ENCODE data around the gene S1PR1. TPM values are rescaled to one million over a fixed set of nuclear protein-coding genes. Genes with fewer than 3 reads are reported as not detected.

Gene S1PR1
- total RNA-seq, 1 experiment from 2014 or later, result 0.24 TPM

DNA sequence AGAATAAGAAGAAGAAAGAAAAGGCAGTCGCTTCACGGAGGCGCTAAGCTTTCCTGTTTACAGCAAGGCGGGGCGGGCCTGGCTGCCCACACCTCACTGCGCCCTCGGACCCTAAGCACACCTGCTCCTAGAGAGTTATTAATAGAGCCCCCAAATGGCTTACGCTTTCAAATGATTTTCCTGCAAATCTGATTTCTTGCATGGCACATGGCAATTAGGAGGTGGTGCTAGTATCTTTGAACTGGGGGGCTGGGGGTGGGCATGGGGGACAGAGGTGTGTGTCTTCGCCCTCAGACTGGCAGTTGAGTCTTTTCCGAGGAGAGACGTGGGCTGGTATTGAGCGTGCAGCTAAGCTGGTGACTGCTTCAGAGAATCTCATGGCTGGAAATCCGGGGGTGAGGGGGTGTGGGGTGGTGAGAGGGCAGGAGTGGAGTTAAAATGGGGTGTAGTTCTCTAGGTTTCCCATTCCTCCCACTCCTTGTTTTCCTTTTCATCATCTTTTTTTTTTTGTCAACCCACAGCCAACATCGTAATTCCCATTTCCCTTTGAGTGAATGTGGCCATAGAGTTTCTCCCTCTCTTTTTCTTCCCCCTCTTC, 1.3 kb downstream of the S1PR1 start:
- TF ChIP-seq, protein P1, sequence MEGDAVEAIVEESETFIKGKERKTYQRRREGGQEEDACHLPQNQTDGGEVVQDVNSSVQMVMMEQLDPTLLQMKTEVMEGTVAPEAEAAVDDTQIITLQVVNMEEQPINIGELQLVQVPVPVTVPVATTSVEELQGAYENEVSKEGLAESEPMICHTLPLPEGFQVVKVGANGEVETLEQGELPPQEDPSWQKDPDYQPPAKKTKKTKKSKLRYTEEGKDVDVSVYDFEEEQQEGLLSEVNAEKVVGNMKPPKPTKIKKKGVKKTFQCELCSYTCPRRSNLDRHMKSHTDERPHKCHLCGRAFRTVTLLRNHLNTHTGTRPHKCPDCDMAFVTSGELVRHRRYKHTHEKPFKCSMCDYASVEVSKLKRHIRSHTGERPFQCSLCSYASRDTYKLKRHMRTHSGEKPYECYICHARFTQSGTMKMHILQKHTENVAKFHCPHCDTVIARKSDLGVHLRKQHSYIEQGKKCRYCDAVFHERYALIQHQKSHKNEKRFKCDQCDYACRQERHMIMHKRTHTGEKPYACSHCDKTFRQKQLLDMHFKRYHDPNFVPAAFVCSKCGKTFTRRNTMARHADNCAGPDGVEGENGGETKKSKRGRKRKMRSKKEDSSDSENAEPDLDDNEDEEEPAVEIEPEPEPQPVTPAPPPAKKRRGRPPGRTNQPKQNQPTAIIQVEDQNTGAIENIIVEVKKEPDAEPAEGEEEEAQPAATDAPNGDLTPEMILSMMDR (conservative IDR thresholded peaks at IDR 0.05), result no peak
- Histone ChIP-seq H2BK120ac (ENCODE audit: low read depth, low read length, poor library complexity, severe bottlenecking) (no peak overlapping the region), H4K20me1 (ENCODE audit: control insufficient read depth, insufficient read depth, insufficient read length) (no peaks in the 10 kb centered on the region), H3K56ac (ENCODE audit: insufficient read length, low read depth, low read length) (no peak overlapping the region), H2BK5ac (ENCODE audit: insufficient read length, low read length) (no peak overlapping the region), H2BK20ac (ENCODE audit: low read depth, low read length, poor library complexity, severe bottlenecking) (no peak overlapping the region), H2AK5ac (ENCODE audit: insufficient read length, low read length) (no peak overlapping the region), H3K4me2 (ENCODE audit: insufficient read depth, insufficient read length, low read length) (peak overlapping the region; percentile 67), H3K18ac (ENCODE audit: insufficient read length, low read depth, low read length) (no peak overlapping the region), H3K27me3 (ENCODE audit: insufficient read depth, low read length) (peaks cover 14% of the 10 kb centered on the region; the same call in 1 of the 2 replicates), H4K5ac (ENCODE audit: insufficient read length, low read depth, low read length) (no peak overlapping the region), H3K27ac (ENCODE audit: insufficient read length, low read depth, low read length) (no peak overlapping the region), H3T11ph (ENCODE audit: low read length) (no peak overlapping the region), H3K79me1 (ENCODE audit: insufficient read depth, low read depth, low read length, poor library complexity, severe bottlenecking) (no peaks in the 10 kb centered on the region), H4K8ac (replicated peaks; ENCODE audit: insufficient read length, low read depth, low read length) (no peak overlapping the region), H4K91ac (ENCODE audit: insufficient read length, low read depth, low read length) (no peak overlapping the region), H2BK15ac (ENCODE audit: low read depth, low read length) (no peak overlapping the region), H2AFZ (ENCODE audit: low read length) (no peak overlapping the region), H3K9ac (ENCODE audit: extremely low read depth, insufficient read length, low read length) (no peak overlapping the region), H3K23ac (ENCODE audit: insufficient read length, low read depth, low read length) (no peak overlapping the region), H3K9me3 (ENCODE audit: control insufficient read depth, low read depth, low read length) (no peaks in the 10 kb centered on the region), H3K23me2 (ENCODE audit: insufficient read length, low read depth, low read length, poor library complexity, severe bottlenecking) (peaks cover 27% of the 10 kb centered on the region), H3K14ac (ENCODE audit: insufficient read depth, low read length) (no peak overlapping the region), H3K79me2 (ENCODE audit: insufficient read depth, low read length) (no peaks in the 10 kb centered on the region), H2BK12ac (ENCODE audit: insufficient read length, low read depth, low read length) (no peak overlapping the region), H3K4ac (ENCODE audit: low read depth, low read length) (no peak overlapping the region), H3K4me1 (ENCODE audit: insufficient read depth, low read length) (peaks cover 2% of the 10 kb centered on the region; the same call in 1 of the 2 replicates)
- no peaks in the 10 kb centered on the region; a peak in 1 of 5 replicates for H3K9me3 Mint-ChIP-seq
- WGBS (ENCODE audit: extremely low coverage, insufficient read length, low lambda C conversion rate), result no CpG with 5 or more reads among the region's 14 CpGs
- H3K27ac Mint-ChIP-seq, result no peak overlapping the region
- H3K4me3 Mint-ChIP-seq, result peak overlapping the region; percentile 18 to 91; a peak in 4 of 5 replicates
- H3K4me1 Mint-ChIP-seq, result peaks cover 24 to 29% of the 10 kb centered on the region in 2 experiments
- H3K27me3 Mint-ChIP-seq (ENCODE audit: low read depth), result peaks cover 62% of the 10 kb centered on the region
- no peak for DNase-seq
- peaks cover 0 to 11% (median 5%) of the 10 kb centered on the region in 3 experiments; a peak in 5 of 7 replicates for H3K36me3 Mint-ChIP-seq (ENCODE audit: insufficient read depth in 1 of 3, low read depth in 3 of 3)

All from H9 (cell line).